ENCODE data around the gene TOB2.

- no peak for TF ChIP-seq POLR2AphosphoS5 (IDR thresholded peaks at IDR 0.05; ENCODE audit: low read depth, low read length)
- no peak for TF ChIP-seq POLR2A (IDR thresholded peaks at IDR 0.05; ENCODE audit: low read depth, low read length)
- TF ChIP-seq TAF1 (IDR thresholded peaks at IDR 0.05; ENCODE audit: borderline replicate concordance, low read depth, low read length) = no peak
Measured at GRCh38 chr22:41397143-41397811, 49.3 kb downstream of the TOB2 start.
